T-helper 9 cell (primary cell): ENCODE results near the gene TAS2R39.
"Not testable (repeated sequence)": the region's sequence is repeated elsewhere in the genome, so short reads cannot be mapped to it uniquely, and the experiment has no call there.

ENCODE experiments used
- DNase-seq: peaks from one replicate; pipeline ENCODE4 v3.0.0-alpha.2; 2020
- total RNA-seq, 2 donors: gene quantifications; one replicate each; lab custom pipeline; 2026; lab: John Stamatoyannopoulos, UW

The TAS2R39 gene
- total RNA-seq = 0 reads per million in 2 donors

DNA sequence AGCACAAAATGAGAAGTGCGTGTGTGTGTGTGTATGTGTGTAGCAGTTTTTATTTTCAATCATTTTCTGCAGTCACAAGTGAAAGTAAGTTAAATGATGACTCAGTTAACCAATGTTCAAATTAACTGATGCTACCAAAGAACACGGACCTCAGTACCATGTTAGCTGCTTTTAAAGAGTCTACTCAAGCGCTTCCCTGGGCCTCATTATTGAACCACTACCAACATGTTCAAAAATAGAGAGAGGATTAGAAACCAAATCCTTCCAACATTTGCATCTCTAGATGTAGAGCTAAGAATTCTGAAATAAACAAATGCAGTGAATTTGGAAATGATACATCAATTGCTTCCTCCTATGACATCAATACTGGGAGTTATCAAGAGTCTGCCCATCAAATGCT, at the start of gene TAS2R39:
Gene TAS2R39, plus strand, starts transcription at position 396 of the 400 bp plus-strand sequence. Its CDS starts 0 bp downstream, at position 396.
- no peak for DNase-seq

DNA sequence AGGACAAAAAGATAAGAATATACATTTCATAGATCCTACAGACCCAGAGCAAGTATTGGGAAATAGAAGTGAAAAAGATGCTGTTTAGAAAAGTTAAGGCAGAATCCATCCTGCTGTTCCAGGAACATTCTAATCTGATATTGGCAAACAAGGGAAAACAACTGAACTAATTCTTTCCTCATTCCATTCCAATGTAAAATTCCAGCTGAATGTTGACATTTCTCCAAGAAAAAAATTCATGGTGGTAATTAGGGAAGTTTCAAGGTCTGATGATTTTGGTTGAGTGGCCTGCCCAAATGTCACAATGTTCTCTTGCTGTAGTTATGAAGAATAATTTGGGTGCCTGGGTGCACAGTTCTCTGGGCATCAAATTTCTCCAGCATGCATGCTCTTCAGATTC, 36.1 kb upstream of the TAS2R39 start:
- no peak for DNase-seq

GRCh38 chr7:143148050-143148449, 35.2 kb upstream of the TAS2R39 start:
- no peak for DNase-seq

DNA sequence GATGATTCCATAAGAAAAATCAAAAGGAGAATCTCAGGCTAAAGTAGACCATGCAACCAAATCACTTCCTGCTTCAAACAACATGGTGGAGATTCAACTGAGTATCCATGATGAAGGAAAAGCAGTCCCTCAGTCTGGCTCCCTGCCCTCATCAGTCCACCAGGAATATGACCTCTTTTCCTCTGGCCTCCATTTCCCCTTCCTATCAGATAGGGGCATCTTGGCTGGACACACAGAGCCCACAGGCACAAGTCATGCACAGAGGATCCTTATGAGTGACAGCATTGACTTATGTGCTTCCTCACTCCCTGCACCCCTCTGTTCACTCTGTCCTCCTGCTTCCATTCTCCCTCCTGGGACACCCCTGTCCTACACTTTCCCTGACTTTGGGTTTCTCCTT, 34.6 kb upstream of the TAS2R39 start:
- DNase-seq = no peak

DNA sequence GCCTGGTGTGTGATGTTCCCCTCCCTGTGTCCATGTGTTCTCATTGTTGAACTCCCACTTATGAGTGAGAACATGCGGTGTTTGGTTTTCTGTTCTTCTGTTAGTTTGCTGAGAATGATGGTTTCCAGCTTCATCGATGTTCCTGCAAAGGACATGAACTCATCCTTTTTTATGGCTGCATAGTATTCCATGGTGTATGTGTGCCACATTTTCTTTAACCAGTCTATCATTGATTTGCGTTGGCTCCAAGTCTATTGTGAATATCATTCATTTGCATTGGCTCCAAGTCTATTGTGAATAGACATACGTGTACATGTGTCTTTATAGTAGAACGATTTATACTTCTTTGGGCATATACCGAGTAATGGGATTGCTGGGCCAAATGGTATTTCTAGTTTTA, 32.5 kb upstream of the TAS2R39 start:
- not testable (repeated sequence) for DNase-seq

DNA sequence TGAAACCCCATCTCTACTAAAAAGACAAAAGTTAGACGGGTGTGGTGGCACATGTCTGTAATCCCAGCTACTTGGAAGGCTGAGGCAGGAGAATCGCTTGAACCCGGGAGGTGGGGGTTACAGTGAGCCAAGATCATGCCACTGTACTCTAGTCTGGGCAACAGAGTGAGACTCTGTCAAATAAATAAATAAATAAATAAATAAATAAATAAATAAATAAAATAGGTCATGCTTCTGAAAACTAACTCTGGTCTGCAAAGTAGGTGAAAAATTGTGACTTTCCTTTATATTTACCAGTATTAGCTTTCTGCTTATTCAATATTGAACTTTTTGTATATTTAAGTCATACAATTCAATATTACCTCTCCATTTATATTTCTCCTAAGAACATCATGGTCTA, 24.6 kb upstream of the TAS2R39 start:
- DNase-seq = not testable (repeated sequence)

GRCh38 chr7:143171697-143172096, 11.5 kb upstream of the TAS2R39 start:
- no peak for DNase-seq

- DNase-seq = no peak
Observed at GRCh38 chr7:143172354-143172753, 10.9 kb upstream of the TAS2R39 start.

DNA sequence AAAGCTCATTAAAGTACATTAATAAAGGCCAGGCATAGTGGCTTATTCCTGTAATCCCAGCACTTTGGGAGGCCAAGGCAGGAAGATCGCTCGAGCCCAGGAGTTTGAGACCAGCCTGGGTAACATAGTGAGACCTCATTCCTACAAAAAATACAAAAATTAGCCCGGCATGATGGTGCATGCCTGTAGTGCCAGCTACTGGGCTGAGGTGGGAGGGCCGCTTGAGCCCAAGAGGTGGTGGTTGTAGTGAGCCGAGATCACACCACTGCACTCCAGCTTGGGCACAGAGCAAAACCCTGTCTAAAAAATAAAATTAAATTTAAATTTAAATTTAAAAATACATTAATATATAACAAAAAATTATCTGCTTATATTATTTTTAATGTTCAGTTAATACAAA, 7.1 kb upstream of the TAS2R39 start:
- no peak for DNase-seq

- no peak for DNase-seq
Observed at GRCh38 chr7:143177374-143178119, 5.7 kb upstream of the TAS2R39 start.

DNA sequence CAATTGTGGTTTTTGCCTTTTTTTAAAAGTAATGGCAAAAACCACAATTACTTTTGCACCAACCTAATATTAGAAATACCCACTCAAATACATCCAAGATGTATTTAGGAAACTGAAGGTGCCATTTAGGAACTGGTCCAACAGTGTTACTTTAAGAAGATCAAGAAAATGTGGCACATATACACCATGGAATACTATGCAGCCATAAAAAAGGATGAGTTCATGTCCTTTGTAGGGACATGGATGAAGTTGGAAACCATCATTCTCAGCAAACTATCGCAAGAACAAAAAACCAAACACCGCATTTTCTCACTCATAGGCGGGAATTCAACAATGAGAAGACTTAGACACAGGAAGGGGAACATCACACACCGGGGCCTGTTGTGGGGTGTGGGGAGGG, 2.4 kb upstream of the TAS2R39 start:
- not testable (repeated sequence) for DNase-seq

- DNase-seq = no peak
Observed at GRCh38 chr7:143181349-143181748, 1.9 kb upstream of the TAS2R39 start.

DNA sequence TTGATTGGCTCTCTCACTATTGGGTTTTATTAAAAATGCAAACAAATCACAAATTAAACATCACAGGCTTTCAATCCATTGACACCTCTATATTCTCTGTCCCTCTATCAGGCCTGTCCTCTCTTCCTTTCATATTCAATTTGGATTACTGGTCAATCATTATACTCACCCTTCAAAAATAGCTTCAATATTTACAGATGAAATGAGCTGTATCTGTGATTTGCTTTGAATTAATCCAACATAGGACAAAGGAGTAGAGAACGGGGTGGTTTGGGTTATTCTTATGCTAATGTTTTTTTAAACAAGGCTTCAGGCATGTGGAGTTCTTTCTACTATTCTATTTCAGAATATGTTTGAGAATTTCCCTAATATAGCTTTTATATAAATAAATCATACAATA, 2.3 kb downstream of the TAS2R39 start:
- DNase-seq = no peak

- no peak for DNase-seq
Observed at GRCh38 chr7:143188994-143189393, 5.8 kb downstream of the TAS2R39 start.

DNA sequence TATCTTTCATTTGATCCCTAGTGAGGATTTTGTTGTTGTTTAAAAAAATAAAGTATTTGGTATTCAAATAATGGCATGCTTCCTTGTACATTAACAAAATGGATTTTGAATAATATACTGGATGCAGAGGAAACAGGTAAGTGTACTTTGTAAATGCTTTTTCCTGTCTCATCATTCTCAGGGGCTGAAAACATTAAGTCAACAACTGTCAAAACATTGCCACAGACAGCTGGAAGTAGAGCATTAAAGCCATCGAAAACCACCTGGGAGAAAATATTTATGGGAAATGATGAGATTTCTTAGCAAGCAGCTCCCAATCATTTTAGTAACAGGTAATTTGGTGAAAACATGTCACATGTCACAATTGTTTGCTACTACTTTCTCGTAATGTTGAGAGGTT, 10.7 kb downstream of the TAS2R39 start:
- no peak for DNase-seq

DNA sequence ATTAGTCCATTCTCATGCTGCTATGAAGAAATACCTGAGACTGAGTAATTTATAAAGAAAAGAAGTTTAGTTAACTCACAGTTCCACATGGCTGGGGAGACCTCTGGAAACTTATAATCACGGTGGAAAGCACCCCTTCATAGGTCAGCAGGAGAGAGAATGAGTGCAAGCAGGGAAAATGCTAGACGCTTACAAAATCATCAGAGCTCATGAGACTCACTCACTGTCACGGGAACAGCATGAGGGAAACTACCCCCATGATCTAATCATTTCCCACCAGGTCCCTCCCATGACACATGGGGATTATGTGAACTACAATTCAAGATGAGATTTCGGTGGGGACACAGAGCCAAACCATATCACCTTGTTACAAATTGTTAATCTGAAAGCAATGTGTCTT, 15.8 kb downstream of the TAS2R39 start:
- no peak for DNase-seq

DNA sequence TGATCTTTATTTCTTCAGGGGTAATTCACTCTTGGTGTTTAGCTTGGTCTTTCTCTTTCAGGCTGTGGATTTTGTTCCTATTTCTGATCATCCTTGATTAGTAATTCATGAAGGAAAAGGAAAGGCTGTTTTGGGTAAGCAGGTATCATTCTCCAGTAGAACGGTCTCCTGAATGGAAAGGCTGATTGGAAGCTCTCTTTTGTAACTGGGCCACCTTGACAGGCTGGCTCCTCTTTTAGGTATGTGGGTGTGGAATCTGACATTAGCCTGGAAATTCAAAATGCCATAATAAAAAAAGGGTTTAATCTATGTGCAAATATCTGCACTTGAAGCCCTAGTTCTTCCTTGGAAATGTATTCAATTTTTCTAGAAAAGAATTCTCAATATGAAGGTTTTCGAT, 18.9 kb downstream of the TAS2R39 start:
- no peak for DNase-seq

DNA sequence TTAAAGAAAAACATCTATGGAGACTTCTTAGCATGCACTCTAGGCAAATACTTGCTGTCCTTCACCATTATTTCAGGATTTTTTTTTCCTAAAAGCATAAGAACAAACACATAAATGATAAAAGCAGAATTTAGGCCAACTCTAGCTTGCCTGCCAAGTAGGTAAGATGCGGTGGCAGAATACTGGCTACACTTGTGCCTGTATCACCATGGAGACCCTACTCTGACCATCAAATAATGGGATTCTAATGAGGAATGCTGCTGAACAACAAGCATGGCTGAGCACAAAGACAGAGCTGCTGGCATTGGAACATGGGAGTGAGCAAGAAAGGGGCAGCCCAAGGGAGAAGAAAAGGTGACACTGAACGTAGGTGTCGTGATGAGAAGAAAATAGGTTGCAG, 20.2 kb downstream of the TAS2R39 start:
- no peak for DNase-seq

- no peak for DNase-seq
Observed at GRCh38 chr7:143205560-143206293, 22.5 kb downstream of the TAS2R39 start.

DNA sequence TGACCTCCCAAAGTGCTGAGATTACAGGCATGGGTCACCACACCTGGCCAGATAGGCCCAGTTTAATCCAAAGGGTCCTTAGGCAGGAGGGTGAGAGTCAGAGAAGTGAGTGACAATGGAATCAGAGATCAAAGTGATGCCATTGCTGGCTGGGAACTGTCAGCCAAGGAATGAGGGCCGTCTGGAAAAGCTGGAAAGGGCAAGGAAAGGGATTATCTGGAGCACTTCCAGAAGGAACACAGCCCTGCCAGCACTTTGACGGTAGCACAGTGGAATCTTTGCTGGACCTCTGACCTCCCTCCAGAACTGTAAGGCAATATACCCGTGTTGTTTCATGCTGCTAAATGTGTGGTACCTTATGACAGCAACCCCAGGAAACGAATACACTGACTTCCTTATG, 27.3 kb downstream of the TAS2R39 start:
- DNase-seq = no peak

GRCh38 chr7:143213478-143213877, 30.3 kb downstream of the TAS2R39 start:
- DNase-seq = not testable (repeated sequence)

DNA sequence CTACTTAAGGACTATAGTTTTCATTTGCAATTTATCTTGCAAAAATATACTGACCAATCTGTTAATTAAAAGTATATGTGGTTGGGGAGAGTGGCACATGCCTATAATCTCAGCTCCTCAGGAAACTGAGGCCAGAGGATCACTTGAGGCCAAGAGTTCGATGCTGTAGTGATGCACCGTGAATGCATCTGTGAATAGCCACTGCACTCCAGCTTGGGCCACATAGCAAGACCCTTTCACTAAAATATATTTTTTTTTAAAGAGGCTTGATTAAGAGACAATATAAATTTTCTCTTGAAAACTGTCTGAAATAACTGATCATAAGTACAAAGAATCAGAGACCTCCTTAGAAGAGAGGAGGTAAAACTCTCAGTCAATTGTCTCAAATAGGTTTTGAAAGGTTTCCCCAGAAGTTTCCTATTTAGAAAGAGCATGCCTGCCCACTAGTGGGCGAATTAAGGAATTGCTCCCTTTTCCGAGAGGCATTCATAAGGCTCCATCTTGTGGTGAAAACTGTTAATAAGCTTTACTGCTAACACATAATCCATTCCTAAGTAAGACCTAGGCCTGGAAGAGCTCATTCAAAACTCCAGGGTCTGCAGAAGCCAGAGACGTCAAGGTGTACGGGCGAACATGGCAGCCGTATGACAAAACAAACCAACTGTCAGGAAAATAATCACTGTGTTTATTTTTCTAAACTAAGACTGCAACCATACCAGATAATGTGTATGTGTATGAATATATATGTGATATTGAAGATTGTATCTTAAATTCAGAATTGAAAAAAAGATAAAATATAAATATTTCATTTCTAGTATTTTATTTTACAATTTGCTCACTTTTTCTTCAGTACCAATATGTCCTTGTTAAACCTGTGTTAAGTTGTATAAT, 31.8 kb downstream of the TAS2R39 start:
- DNase-seq = peak; percentile 46

DNA sequence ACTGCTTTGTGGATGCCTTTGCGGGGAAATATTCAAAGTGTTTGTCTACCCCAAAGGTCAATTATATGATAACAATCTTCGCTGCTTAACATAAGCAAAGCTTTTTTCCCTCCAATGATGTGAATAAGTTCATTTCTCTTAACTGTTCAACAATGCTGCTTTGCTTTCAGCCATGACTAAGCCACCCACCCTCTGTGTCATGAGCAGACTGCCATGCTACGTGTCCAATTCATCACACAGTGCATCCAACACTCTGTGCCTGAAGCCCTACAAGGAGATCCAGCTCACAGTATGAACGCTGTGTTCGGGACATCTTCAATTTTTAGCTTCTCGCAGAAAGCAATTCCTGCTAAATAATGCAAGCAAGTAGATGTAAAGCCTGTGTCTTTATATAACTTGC, 32.9 kb downstream of the TAS2R39 start:
- no peak for DNase-seq
